B cell (primary cell): ENCODE results near the gene ZSWIM4. TPM values are rescaled to one million over a fixed set of nuclear protein-coding genes. Genes with fewer than 3 reads are reported as not detected.

Source experiments
- ATAC-seq: fragments of 200-7000 bp; cut with Tn5 transposase; one replicate; pipeline ENCODE4 v1.10.0; 2021; ENCODE audit warnings: low read depth, mild to moderate bottlenecking, moderate number of reproducible peaks, moderate library complexity
- CTCF ChIA-PET: fragments of 350-600 bp; sonication (Branson Sonifier 250); formaldehyde crosslinking; loops from one replicate; lab custom pipeline; 2021; ENCODE audit warnings: antibody characterized with exemption, inconsistent platforms; lab: Charles Lee
- POLR2A ChIA-PET: fragments of 350-600 bp; sonication (Branson Sonifier 250); formaldehyde crosslinking; loops from one replicate; lab custom pipeline; 2021; ENCODE audit warnings: antibody characterized with exemption; lab: Charles Lee
- DNase-seq: peaks from one replicate; pipeline ENCODE4 v3.0.0; 2013
- H2AFZ ChIP-seq: 2 replicates; pipeline ENCODE4 v1.6.1; 2012; ENCODE audit warnings: mild to moderate bottlenecking, low read depth, low read length; ENCODE audit not compliant: insufficient read depth, poor library complexity, severe bottlenecking
- H3K27ac ChIP-seq, 2 donors: 1 replicate in 1 of 2; 2 replicates in 1 of 2; pipeline ENCODE4 v1.5.1; 2012 to 2013; ENCODE audit warnings: low read length in 2 of 2, mild to moderate bottlenecking in 2 of 2, moderate library complexity in 1 of 2
- H3K27me3 ChIP-seq, 4 experiments: fragments of 200-600 bp in 1 of 4; sonication (generic) in 1 of 4; replicated peaks in 1 of 4; 1 replicate in 2 of 4; 2 replicates in 2 of 4; pipeline versions ENCODE4 v1.6.1 to v1.7.0; 2013 to 2016; ENCODE audit warnings: low read length in 3 of 4, mild to moderate bottlenecking in 2 of 4, mixed read lengths in 1 of 4, moderate library complexity in 1 of 4; ENCODE audit not compliant: insufficient read depth in 4 of 4, control insufficient read depth in 3 of 4; ENCODE audit errors: control extremely low read depth in 1 of 4
- H3K36me3 ChIP-seq, 2 experiments: replicated peaks in 1 of 2; 1 replicate in 1 of 2; 2 replicates in 1 of 2; pipeline versions ENCODE4 v1.6.1 to v1.7.1; 2013; ENCODE audit warnings: low read length in 1 of 2; ENCODE audit not compliant: insufficient read depth in 2 of 2, control insufficient read depth in 1 of 2; ENCODE audit errors: control extremely low read depth in 1 of 2, extremely low read depth in 1 of 2
- H3K4me1 ChIP-seq, 2 donors: fragments of 200-600 bp in 1 of 2; sonication (generic) in 1 of 2; 1 replicate in 1 of 2; 2 replicates in 1 of 2; pipeline versions ENCODE4 v1.5.1 to v1.6.1; 2013 to 2017; ENCODE audit warnings: low read length in 2 of 2; ENCODE audit not compliant: control insufficient read depth in 2 of 2, insufficient read depth in 2 of 2
- H3K4me2 ChIP-seq: replicated peaks from 2 replicates; pipeline ENCODE3; 2012; ENCODE audit warnings: mild to moderate bottlenecking, low read depth, low read length; ENCODE audit not compliant: poor library complexity, severe bottlenecking
- H3K4me3 ChIP-seq, 5 experiments: fragments of 200-600 bp in 1 of 5; sonication (generic) in 1 of 5; 1 replicate in 3 of 5; 2 replicates in 2 of 5; pipeline versions ENCODE4 v1.5.1 to v1.7.0; 2011 to 2016; ENCODE audit warnings: low read length in 4 of 5, mild to moderate bottlenecking in 4 of 5, low read depth in 2 of 5, control low read depth in 1 of 5, moderate library complexity in 1 of 5; ENCODE audit not compliant: insufficient read depth in 1 of 5; ENCODE audit errors: control extremely low read depth in 1 of 5, extremely low read depth in 1 of 5
- H3K79me2 ChIP-seq: fragments of 200-600 bp; sonication (generic); one replicate; pipeline ENCODE4 v1.6.0; 2016; ENCODE audit warnings: low read length; ENCODE audit not compliant: control insufficient read depth, insufficient read depth
- H3K9ac ChIP-seq: fragments of 200-600 bp; sonication (generic); 2 replicates; pipeline ENCODE4 v1.6.1; 2017; ENCODE audit warnings: mild to moderate bottlenecking, low read length, moderate library complexity
- H3K9me3 ChIP-seq, 3 donors: one replicate each; pipeline versions ENCODE4 v1.6.1 to v1.7.1; 2013; ENCODE audit warnings: low read length in 2 of 3; ENCODE audit not compliant: control insufficient read depth in 2 of 3, insufficient read depth in 1 of 3; ENCODE audit errors: control extremely low read depth in 1 of 3
- H4K20me1 ChIP-seq: 2 replicates; pipeline ENCODE4 v1.6.0; 2012; ENCODE audit warnings: mild to moderate bottlenecking, low read length; ENCODE audit not compliant: insufficient read depth, control insufficient read depth, poor library complexity, severe bottlenecking
- H3K27ac Mint-ChIP-seq: one replicate; pipeline ENCODE4 v1.8.0; 2021; ENCODE audit warnings: mixed read lengths
- H3K27me3 Mint-ChIP-seq: one replicate; pipeline ENCODE4 v1.8.0; 2021; ENCODE audit warnings: mixed read lengths
- H3K4me1 Mint-ChIP-seq: one replicate; pipeline ENCODE4 v1.8.0; 2021; ENCODE audit warnings: mixed read lengths
- H3K4me3 Mint-ChIP-seq: one replicate; pipeline ENCODE4 v1.8.0; 2021; ENCODE audit warnings: mixed read lengths
- H3K9me3 Mint-ChIP-seq: one replicate; pipeline ENCODE4 v1.8.0; 2022; ENCODE audit warnings: mixed read lengths; ENCODE audit not compliant: insufficient read depth
- CTCF ChIP-seq: fragments of 200-600 bp; IDR thresholded peaks from one replicate; pipeline ENCODE4 v1.8.0; 2022; ENCODE audit warnings: antibody characterized with exemption, mild to moderate bottlenecking
- EZH2 ChIP-seq: IDR thresholded peaks from 2 replicates; pipeline ENCODE4 v1.6.1; 2012; ENCODE audit warnings: borderline replicate concordance, low read depth, mild to moderate bottlenecking, moderate library complexity, low read length; ENCODE audit not compliant: insufficient read depth, poor library complexity, severe bottlenecking
- WGBS: methylation state at CpG from one replicate; pipeline ENCODE4 v1.1.5; 2013; ENCODE audit warnings: missing lambda C conversion rate; ENCODE audit not compliant: insufficient coverage; 5-methylcytosine and 5-hydroxymethylcytosine counted together
- intact Hi-C: fragments of 100-400 bp; cut with micrococcal nuclease; formaldehyde crosslinking; loops from one replicate; pipeline ENCODE4 v1.10.0; 2022
- polyA plus RNA-seq: library from polyadenylated mRNA; depleted of rRNA; stranded (reverse); fragments of >200 nt; gene quantifications from 2 replicates; pipeline ENCODE4 v1.2.3, GENCODE V29; 2012
- total RNA-seq, 2 donors: library from RNA; stranded (reverse); fragments of 120-200 nt in 1 of 2; gene quantifications; 1 replicate in 1 of 2; 2 replicates in 1 of 2; pipeline versions ENCODE4 v1.2.3 to v1.2.4, GENCODE V29; 2013 to 2022

Gene ZSWIM4
- total and polyA plus RNA-seq, 2 donors (not counting 1 experiment from before 2014, with no cell fraction given), result 2.6 to 10.6 TPM

DNA sequence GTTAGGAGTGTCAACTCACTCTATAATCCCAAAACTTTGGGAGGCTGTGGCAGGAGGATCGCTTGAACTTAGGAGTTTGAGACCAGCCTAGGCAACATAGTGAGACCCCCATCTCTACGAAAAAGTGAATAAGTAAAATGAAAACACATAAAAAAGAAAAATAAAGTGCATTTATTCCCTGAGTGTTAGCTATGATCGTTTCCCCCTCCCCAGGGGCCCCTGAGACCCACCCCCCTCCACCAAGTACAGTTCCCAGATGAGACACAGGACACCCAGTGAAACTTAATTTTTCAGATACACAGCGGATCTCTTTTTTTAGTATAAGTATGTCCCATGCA lies 53.1 kb downstream of the ZSWIM4 start:
- ATAC-seq (no peak), DNase-seq (no peak)
- no peak overlapping the region for H3K9ac ChIP-seq
- peaks cover under 1% of the 10 kb centered on the region for H3K79me2 ChIP-seq
- intact Hi-C loops, result loop anchor here (5.0 kb wide), 1 partner anchor 746 kb away; the partner anchor contains the start of gene LYL1
- CTCF ChIA-PET, result interaction anchor here (0.6 to 4.1 kb wide), 4 partner anchors 10 to 871 kb away, joined by 3 to 35 read pairs (median 12); no protein-coding TSS in a partner anchor
- peak overlapping the region; percentile 97 for H3K4me2 ChIP-seq
- H3K4me1 ChIP-seq, result peaks cover 43 to 54% of the 10 kb centered on the region in 2 donors
- no peak overlapping the region for H3K4me3 ChIP-seq
- H4K20me1 ChIP-seq, result no peaks in the 10 kb centered on the region
- TF ChIP-seq EZH2 (no peak), CTCF (no peak)
- peak overlapping the region; percentile 54 for H3K4me3 Mint-ChIP-seq
- peak overlapping the region; percentile 59 for H3K27ac Mint-ChIP-seq
- no peak overlapping the region for H2AFZ ChIP-seq
- peaks cover 53% of the 10 kb centered on the region for H3K4me1 Mint-ChIP-seq
- H3K9me3 Mint-ChIP-seq, result no peaks in the 10 kb centered on the region
- H3K9me3 ChIP-seq, result no peaks in the 10 kb centered on the region
- POLR2A ChIA-PET, result interaction anchor here (0.6 to 2.8 kb wide), 3 partner anchors 19 to 117 kb away, joined by 5 to 16 read pairs (median 14); partner anchors contain the start of gene ZSWIM4
- H3K27ac ChIP-seq, result no peak overlapping the region
- H3K27me3 Mint-ChIP-seq, result no peaks in the 10 kb centered on the region
- H3K27me3 ChIP-seq, result peaks cover 0 to 22% (median 0%) of the 10 kb centered on the region in 4 experiments
- H3K36me3 ChIP-seq, result no peaks in the 10 kb centered on the region
- WGBS, result no CpG with 5 or more reads among the region's 4 CpGs

DNA sequence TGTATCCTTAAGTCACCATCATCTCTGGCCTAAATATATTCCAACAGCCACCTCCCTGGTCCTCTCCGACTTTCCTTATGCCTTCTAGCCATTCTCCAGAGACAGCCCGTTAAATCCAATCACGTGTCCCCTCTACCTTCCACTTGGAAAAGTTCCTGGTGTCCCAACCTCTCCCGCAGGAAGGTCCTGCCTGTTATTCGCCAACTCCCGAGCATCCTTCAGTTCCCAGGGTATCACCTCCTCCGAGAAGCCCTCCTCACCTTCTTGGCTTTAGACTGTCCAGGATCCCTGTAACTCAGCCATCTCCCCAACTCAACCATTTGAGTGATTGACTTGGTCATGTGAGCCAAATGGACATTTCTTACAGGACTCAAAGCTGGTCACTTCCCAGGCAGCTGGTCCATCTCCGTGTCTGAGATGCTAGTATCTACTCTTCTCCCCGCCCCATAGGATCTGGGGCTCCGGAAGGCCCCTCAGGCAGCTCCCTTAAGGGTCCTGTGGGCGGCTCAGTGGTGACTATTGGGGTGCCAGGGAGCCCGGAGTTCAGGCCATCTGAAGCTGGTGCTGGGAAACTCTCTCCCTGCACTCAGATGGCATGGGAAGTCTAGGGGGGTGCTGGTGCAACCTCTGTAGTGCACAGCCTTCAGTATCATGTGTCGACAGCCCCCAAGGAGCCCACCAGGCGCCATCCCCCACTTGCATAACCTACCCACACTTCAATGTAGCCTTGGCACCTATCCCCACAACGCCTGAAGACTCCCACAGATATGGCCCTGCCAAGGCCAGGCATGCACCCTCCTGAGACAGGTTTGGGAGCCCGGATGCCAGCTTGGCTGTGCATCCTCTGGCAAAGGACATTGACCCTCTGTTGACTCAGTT lies 53.8 kb downstream of the ZSWIM4 start:
- WGBS, result 94% methylated on average over 15 of the region's 16 CpGs
- H3K9me3 ChIP-seq, result no peaks in the 10 kb centered on the region
- ChIA-PET POLR2A (interaction anchor here (0.7 to 3.5 kb wide), 3 partner anchors 13 to 748 kb away, joined by 3 to 17 read pairs (median 16); partner anchors contain the start of gene ZSWIM4), CTCF (interaction anchor here (0.6 to 4.1 kb wide), 4 partner anchors 10 to 872 kb away, joined by 3 to 21 read pairs (median 3); no protein-coding TSS in a partner anchor)
- H3K4me3 Mint-ChIP-seq, result peak overlapping the region; percentile 57
- H3K27ac ChIP-seq, result no peak overlapping the region
- intact Hi-C loops, result loop anchor here (5.0 kb wide), 1 partner anchor 747 kb away; the partner anchor contains the start of gene LYL1
- no peaks in the 10 kb centered on the region for H3K27me3 Mint-ChIP-seq
- peaks cover 36 to 46% of the 10 kb centered on the region in 2 donors for H3K4me1 ChIP-seq
- no peak overlapping the region for H2AFZ ChIP-seq
- no peaks in the 10 kb centered on the region for H3K9me3 Mint-ChIP-seq
- H3K4me1 Mint-ChIP-seq, result peaks cover 49% of the 10 kb centered on the region
- ATAC-seq (no peak), DNase-seq (peak; percentile 40)
- H3K27me3 ChIP-seq, result peaks cover 0 to 22% (median 0%) of the 10 kb centered on the region in 4 experiments
- H3K4me3 ChIP-seq, result no peak overlapping the region
- no peaks in the 10 kb centered on the region for H3K36me3 ChIP-seq
- no peak overlapping the region for H3K4me2 ChIP-seq
- no peak for TF ChIP-seq CTCF
- TF ChIP-seq EZH2, result no peak
- no peak overlapping the region for H3K9ac ChIP-seq
- H3K79me2 ChIP-seq, result no peaks in the 10 kb centered on the region
- peak overlapping the region; percentile 75 for H3K27ac Mint-ChIP-seq
- H4K20me1 ChIP-seq, result no peaks in the 10 kb centered on the region
